Upper lobe of left lung (tissue), 6 donors: ENCODE measurements around the gene TRPM8. TPM values are rescaled to one million over a fixed set of nuclear protein-coding genes. Genes with fewer than 3 reads are reported as not detected.
A peak's percentile ranks its signal among the peaks of the same experiment; 100 is the strongest.

ENCODE experiments used
- ATAC-seq, 2 donors: fragments of 200-7000 bp; cut with Tn5 transposase; one replicate each; pipeline ENCODE4 v1.9.1; 2022; ENCODE audit warnings: mild to moderate bottlenecking in 2 of 2, moderate library complexity in 2 of 2; ENCODE audit not compliant: low FRiP score in 2 of 2
- DNase-seq, 2 donors: peaks; one replicate each; pipeline ENCODE4 v3.0.0-alpha.2; 2019 to 2020
- H3K27ac ChIP-seq, 4 donors: fragments of 200-600 bp; sonication (generic); one replicate each; pipeline ENCODE4 v1.5.1; 2016 to 2019
- H3K27me3 ChIP-seq, 4 donors: fragments of 200-600 bp; sonication (generic); one replicate each; pipeline ENCODE4 v1.5.1; 2017 to 2019
- H3K36me3 ChIP-seq, 4 donors: fragments of 200-600 bp; sonication (generic); one replicate each; pipeline ENCODE4 v1.5.1; 2016 to 2019
- H3K4me1 ChIP-seq, 4 donors: fragments of 200-600 bp; sonication (generic); one replicate each; pipeline ENCODE4 v1.5.1; 2018 to 2019
- H3K4me3 ChIP-seq, 4 donors: fragments of 200-600 bp; sonication (generic); one replicate each; pipeline ENCODE4 v1.5.1; 2017 to 2019; ENCODE audit warnings: mild to moderate bottlenecking in 2 of 4, moderate library complexity in 1 of 4
- H3K9me3 ChIP-seq, 4 donors: fragments of 200-600 bp; sonication (generic); one replicate each; pipeline ENCODE4 v1.5.1; 2018 to 2019
- EP300 ChIP-seq, 4 donors: sonication (generic); formaldehyde crosslinking; IDR thresholded peaks; one replicate each; pipeline ENCODE4 v1.5.1; 2017; ENCODE audit warnings: antibody characterized with exemption in 4 of 4, control low read depth in 2 of 4
- POLR2A ChIP-seq, 4 donors: fragments of 450-650 bp; IDR thresholded peaks; one replicate each; pipeline ENCODE4 v1.5.1; 2016 to 2017; ENCODE audit warnings: antibody characterized with exemption in 4 of 4, mild to moderate bottlenecking in 2 of 4
- POLR2AphosphoS5 ChIP-seq, 2 donors: sonication (generic); formaldehyde crosslinking; IDR thresholded peaks; one replicate each; pipeline ENCODE4 v1.5.1; 2017; ENCODE audit warnings: antibody characterized with exemption in 2 of 2
- WGBS, 2 donors: methylation state at CpG; one replicate each; pipeline ENCODE4 v1.1.5; 2017 to 2018; 5-methylcytosine and 5-hydroxymethylcytosine counted together
- total RNA-seq, 6 donors: library from RNA; depleted of rRNA in 4 of 6; stranded (reverse); fragments of >200 nt in 4 of 6; gene quantifications; one replicate each; pipeline versions ENCODE4 v1.1.0 to v1.2.1, GENCODE V29; 2016 to 2021
- TF ChIP-seq, protein P1 (sequence below), 6 experiments: fragments of 450-650 bp in 4 of 6; fragments of 200-600 bp in 2 of 6; sonication (generic) in 2 of 6; IDR thresholded peaks; one replicate each; pipeline ENCODE4 v1.5.1; 2016 to 2019; ENCODE audit warnings: antibody characterized with exemption in 6 of 6
- donor health status: DM: no; HTN: no; CAD: no; lungs with moderate emphysema.
- donor health status: DM: no; HTN: yes; CAD: no; lungs with severe emphysema.

The TRPM8 gene
- total RNA-seq, 6 donors from 2014 or later: 0.17 to 0.30 TPM; not detected in 4

DNA sequence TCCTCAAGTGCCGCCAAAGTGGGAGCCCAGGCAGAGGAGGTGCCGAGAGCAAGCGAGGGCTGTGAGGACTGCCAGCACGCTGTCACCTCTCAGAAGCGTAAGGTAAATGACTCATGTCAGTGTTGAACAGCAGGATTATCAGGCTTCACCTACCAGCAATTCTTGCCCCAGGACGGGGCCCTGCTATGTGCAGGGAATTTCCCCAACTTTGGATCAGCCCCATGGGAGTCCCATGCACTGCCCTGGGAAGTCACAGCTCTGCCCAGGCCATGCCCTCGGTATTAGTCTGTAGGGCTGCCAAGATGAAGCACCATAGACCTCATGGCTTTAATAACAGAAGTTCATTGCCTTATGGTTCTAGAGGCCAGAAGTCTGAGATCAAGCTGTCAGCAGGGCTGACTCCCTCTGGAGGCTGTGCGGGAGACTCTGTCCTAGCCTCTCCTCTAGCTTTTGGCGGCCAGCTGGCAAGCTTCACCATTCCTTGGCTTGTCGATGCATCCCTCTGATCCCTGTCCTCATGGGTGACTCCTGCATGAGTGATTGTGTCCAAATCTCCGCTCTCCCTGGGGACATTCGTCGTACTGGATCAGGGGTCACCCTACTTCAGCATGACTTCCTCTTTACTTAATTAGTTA lies 55.9 kb downstream of the TRPM8 start:
- no peaks in the 10 kb centered on the region for H3K4me1 ChIP-seq
- ATAC-seq (no peak), DNase-seq (no peak)
- WGBS, 2 donors: 82 to 84% methylated on average over 11 to 13 of the region's 13 CpGs
- TF ChIP-seq POLR2AphosphoS5 (IDR thresholded peaks at IDR 0.05) (no peak), POLR2A (IDR thresholded peaks at IDR 0.05) (no peak), EP300 (IDR thresholded peaks at IDR 0.05) (no peak)
- TF ChIP-seq, protein P1, sequence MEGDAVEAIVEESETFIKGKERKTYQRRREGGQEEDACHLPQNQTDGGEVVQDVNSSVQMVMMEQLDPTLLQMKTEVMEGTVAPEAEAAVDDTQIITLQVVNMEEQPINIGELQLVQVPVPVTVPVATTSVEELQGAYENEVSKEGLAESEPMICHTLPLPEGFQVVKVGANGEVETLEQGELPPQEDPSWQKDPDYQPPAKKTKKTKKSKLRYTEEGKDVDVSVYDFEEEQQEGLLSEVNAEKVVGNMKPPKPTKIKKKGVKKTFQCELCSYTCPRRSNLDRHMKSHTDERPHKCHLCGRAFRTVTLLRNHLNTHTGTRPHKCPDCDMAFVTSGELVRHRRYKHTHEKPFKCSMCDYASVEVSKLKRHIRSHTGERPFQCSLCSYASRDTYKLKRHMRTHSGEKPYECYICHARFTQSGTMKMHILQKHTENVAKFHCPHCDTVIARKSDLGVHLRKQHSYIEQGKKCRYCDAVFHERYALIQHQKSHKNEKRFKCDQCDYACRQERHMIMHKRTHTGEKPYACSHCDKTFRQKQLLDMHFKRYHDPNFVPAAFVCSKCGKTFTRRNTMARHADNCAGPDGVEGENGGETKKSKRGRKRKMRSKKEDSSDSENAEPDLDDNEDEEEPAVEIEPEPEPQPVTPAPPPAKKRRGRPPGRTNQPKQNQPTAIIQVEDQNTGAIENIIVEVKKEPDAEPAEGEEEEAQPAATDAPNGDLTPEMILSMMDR (IDR thresholded peaks at IDR 0.05): no peak
- no peaks in the 10 kb centered on the region for H3K36me3 ChIP-seq
- H3K27ac ChIP-seq: no peak overlapping the region
- H3K27me3 ChIP-seq: no peaks in the 10 kb centered on the region
- no peaks in the 10 kb centered on the region for H3K9me3 ChIP-seq
- no peak overlapping the region for H3K4me3 ChIP-seq

DNA sequence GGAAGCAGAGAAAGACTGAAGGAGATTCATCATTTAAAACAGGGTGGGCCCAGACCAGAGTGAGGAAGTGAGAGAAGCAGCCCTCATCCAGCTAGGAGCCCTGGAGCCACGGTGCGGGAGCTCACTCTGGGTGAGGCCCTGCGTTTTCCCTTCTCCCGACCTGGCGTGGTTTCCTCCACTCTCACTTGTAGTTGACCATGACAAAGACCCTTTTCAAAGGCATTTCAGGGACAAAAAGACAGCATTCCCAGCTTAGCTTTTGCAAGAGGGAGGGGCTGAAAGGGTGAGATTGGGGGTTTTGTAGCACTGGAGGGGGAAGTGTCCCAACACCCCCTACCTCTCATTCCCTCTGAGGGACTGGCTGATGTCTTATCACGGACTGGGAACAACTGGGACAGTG lies 56.6 kb downstream of the TRPM8 start:
- Histone ChIP-seq H3K27ac (no peak overlapping the region), H3K4me3 (no peak overlapping the region), H3K27me3 (no peaks in the 10 kb centered on the region), H3K4me1 (no peaks in the 10 kb centered on the region), H3K36me3 (no peaks in the 10 kb centered on the region), H3K9me3 (no peaks in the 10 kb centered on the region)
- 72 to 75% methylated on average over 6 of the region's 6 CpGs for WGBS, 2 donors
- ATAC-seq (no peak), DNase-seq (no peak)
- TF ChIP-seq EP300 (IDR thresholded peaks at IDR 0.05) (no peak), POLR2A (IDR thresholded peaks at IDR 0.05) (no peak), POLR2AphosphoS5 (IDR thresholded peaks at IDR 0.05) (no peak)
- TF ChIP-seq, protein P1 (IDR thresholded peaks at IDR 0.05): no peak

DNA sequence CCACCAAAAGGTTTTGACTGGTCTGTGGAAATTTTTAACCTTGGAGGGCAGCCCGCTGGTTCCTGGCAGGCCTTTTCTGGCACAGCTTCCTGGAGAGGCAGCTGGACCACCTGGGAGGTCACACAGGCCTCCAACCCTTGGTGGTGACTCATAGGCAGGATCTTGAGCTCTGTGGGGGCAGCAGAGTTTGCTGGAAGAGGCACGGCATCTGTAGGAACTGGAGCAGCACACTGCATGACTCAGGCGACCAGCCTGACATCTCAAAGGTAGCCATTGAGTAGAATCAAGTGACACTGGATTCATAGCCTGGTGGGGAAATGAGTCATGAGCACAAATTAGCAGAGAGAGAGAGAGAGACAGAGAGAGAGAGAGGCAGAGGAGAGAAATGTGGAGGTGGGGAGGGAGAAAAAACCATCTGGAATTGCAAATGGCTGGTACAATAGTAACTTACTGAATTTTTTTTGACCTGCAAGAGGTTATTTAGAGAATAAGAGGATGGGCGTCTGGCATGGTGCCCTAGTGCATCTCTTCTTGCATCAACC lies 57.4 kb downstream of the TRPM8 start:
- 60% methylated on average over 3 to 4 of the region's 4 CpGs for WGBS, 2 donors
- no peaks in the 10 kb centered on the region for H3K27me3 ChIP-seq
- H3K9me3 ChIP-seq: no peaks in the 10 kb centered on the region
- no peaks in the 10 kb centered on the region for H3K36me3 ChIP-seq
- TF ChIP-seq, protein P1 (IDR thresholded peaks at IDR 0.05): no peak
- TF ChIP-seq EP300 (IDR thresholded peaks at IDR 0.05) (no peak), POLR2A (IDR thresholded peaks at IDR 0.05) (no peak), POLR2AphosphoS5 (IDR thresholded peaks at IDR 0.05) (no peak)
- ATAC-seq (peak; percentile 56 to 78), DNase-seq (no peak)
- H3K4me1 ChIP-seq: no peaks in the 10 kb centered on the region
- H3K4me3 ChIP-seq: no peak overlapping the region
- H3K27ac ChIP-seq: no peak overlapping the region

DNA sequence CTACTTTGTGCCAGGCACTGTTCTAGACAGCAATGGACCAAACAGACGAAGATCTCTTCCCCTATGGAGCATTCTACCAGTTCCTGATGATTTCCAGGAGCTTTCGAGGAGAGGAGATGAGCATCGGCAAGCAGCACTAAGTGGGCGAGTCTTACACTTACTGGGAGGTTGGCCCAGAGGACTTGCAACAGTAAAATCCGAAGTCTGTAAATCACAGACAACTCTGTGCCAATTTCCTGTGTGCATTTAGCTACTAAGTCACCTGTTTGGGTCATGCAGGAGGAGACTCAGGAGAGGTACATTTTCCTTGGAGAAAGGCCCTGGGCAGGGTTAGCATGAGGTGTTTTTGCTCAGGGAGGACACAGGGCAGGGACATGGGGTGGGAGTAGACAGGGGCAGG lies 58.9 kb downstream of the TRPM8 start:
- Histone ChIP-seq H3K36me3 (no peaks in the 10 kb centered on the region), H3K4me3 (no peak overlapping the region), H3K9me3 (no peaks in the 10 kb centered on the region), H3K27me3 (no peaks in the 10 kb centered on the region), H3K27ac (no peak overlapping the region), H3K4me1 (no peaks in the 10 kb centered on the region)
- DNase-seq (no peak), ATAC-seq (peak in 1 of 2 donors; percentile 50)
- TF ChIP-seq POLR2AphosphoS5 (IDR thresholded peaks at IDR 0.05): no peak
- TF ChIP-seq, protein P1 (IDR thresholded peaks at IDR 0.05): no peak
- no peak for TF ChIP-seq POLR2A (IDR thresholded peaks at IDR 0.05)
- TF ChIP-seq EP300 (IDR thresholded peaks at IDR 0.05): no peak
- 68 to 74% methylated on average over 5 of the region's 5 CpGs for WGBS, 2 donors
